ENCODE measurements around the gene ACAD11.
"Not testable (repeated sequence)": the region's sequence is repeated elsewhere in the genome, so short reads cannot be mapped to it uniquely, and the experiment has no call there.

ACAD11 gene

DNA sequence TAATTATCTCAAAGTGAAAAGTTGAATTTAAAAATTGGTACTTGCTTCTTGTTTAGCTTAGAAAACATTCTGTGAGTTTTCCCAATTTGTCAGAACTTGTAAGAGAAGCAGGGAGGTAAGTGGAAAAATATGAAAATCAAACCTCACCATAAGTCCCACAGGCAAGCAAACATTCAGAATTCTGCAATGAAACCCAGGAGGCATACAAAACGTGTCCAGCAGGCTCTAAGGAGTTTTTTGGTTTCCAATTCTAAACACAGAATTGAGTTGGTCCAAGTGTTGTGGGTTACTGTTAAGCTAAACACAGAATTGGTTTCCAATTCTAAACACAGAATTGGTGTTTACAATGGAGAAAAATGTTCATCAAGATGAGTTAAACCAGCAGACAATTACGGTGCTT is 89.6 kb downstream of the ACAD11 start:
- Histone ChIP-seq H3K27me3 (ENCODE audit: low read depth, low read length) (no peaks in the 10 kb centered on the region), H3K9me3 (ENCODE audit: control insufficient read depth in 1 of 2, low read length in 2 of 2) (peaks cover 0 to 3% of the 10 kb centered on the region in 2 donors), H3K36me3 (ENCODE audit: control insufficient read depth in 1 of 2, insufficient read depth in 2 of 2, low read length in 2 of 2) (peaks cover under 1 to 5% of the 10 kb centered on the region in 2 donors), H3K4me3 (ENCODE audit: low read depth in 1 of 2, low read length in 2 of 2) (no peak overlapping the region), H3K27ac (ENCODE audit: low read length) (no peak overlapping the region), H3K4me1 (ENCODE audit: control insufficient read depth in 1 of 2, insufficient read depth in 2 of 2, low read length in 2 of 2) (peaks cover 0 to 6% of the 10 kb centered on the region in 2 donors)

DNA sequence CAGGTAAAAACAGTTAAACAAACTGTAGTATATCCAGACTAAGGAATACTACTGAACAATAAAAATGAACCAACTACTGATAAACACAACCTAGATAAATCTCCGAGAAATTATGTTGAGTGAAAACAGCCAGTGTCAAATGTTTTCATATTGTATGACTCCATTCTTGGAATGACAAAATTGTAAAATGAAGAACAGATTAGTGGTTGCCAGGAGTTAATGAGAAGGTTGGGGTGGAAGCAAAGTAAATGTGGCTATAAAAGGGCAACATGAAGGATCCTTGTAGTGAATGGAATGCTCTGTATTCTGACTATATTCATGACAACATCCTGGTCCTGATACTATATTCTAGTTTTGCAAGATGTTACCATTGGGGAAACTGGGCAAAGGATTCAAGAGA is 90.0 kb downstream of the ACAD11 start:
- Histone ChIP-seq H3K27me3 (ENCODE audit: low read depth, low read length) (no peaks in the 10 kb centered on the region), H3K36me3 (ENCODE audit: control insufficient read depth in 1 of 2, insufficient read depth in 2 of 2, low read length in 2 of 2) (peaks cover 0 to 5% of the 10 kb centered on the region in 2 donors), H3K4me1 (ENCODE audit: control insufficient read depth in 1 of 2, insufficient read depth in 2 of 2, low read length in 2 of 2) (peaks cover 0 to 6% of the 10 kb centered on the region in 2 donors), H3K9me3 (ENCODE audit: control insufficient read depth in 1 of 2, low read length in 2 of 2) (peaks cover 0 to 3% of the 10 kb centered on the region in 2 donors), H3K4me3 (ENCODE audit: low read depth in 1 of 2, low read length in 2 of 2) (no peak overlapping the region), H3K27ac (ENCODE audit: low read length) (no peak overlapping the region)

DNA sequence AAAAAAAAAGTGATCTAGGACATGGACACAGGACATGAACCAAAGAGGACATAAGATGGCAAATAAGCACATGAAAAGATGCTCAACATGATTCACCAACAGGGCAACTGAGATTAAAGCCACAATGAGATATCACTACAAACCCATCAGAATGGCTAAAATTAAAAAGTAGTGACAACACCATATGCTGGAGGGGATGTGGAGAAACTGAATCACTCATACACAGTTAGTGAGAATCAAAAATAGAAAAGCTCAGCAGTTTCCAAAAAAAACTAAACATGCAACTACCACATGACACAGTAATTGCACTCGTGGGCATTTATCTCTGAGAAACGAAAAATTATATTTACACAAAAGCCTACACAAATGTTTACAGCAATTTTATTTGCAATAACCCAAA is 90.5 kb downstream of the ACAD11 start:
- Histone ChIP-seq H3K4me3 (ENCODE audit: low read depth in 1 of 2, low read length in 2 of 2) (no peak overlapping the region), H3K27ac (ENCODE audit: low read length) (no peak overlapping the region)

DNA sequence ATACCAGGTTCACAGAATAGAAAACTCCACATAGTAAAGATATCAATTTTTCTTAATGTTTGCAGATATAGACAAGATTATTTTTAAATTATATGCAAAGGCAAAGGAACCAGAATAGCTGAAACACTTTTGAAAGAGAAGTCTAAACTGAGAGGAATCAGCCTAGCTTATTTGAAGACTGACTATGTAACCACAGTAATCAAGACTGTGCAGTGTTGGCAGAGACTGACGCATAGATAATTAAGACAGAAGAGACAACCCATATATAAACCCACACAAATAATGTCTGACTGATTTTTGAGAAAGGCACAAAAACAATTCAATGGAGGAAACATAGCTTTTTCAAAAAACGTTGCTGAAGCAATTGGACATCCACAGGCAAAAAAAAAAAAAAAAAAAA is 91.2 kb downstream of the ACAD11 start:
- Histone ChIP-seq H3K36me3 (ENCODE audit: control insufficient read depth in 1 of 2, insufficient read depth in 2 of 2, low read length in 2 of 2) (no peaks in the 10 kb centered on the region), H3K27ac (ENCODE audit: low read length) (no peak overlapping the region), H3K27me3 (ENCODE audit: low read depth, low read length) (no peaks in the 10 kb centered on the region)

More for the DNA sequence above, 90.5 kb downstream of the ACAD11 start:
- Histone ChIP-seq H3K4me1 (ENCODE audit: control insufficient read depth in 1 of 2, insufficient read depth in 2 of 2, low read length in 2 of 2) (peaks cover 0 to 5% of the 10 kb centered on the region in 2 donors), H3K36me3 (ENCODE audit: control insufficient read depth in 1 of 2, insufficient read depth in 2 of 2, low read length in 2 of 2) (peaks cover 0 to 2% of the 10 kb centered on the region in 2 donors), H3K27me3 (ENCODE audit: low read depth, low read length) (no peaks in the 10 kb centered on the region), H3K9me3 (ENCODE audit: control insufficient read depth in 1 of 2, low read length in 2 of 2) (peaks cover 0 to 3% of the 10 kb centered on the region in 2 donors)

DNA sequence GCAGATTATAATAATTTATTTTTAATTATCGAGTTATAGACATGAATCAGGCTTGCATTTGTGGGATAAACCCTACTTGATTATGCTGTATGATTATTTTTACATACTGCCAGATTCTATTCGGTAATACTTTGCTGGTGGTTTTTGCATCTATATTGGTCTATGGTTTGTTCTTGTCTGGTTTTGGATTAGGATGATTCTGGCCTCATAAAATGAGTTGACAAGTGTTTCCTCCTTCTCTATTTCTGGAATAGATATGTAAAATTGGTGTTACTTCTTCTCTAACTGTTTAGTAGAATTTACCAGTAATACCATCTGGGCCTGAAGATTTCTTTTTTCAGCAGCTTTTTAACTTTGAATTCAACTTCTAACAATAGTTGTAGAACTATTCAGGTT is 95.5 kb downstream of the ACAD11 start:
- Histone ChIP-seq H3K27ac (ENCODE audit: low read length) (no peak overlapping the region), H3K4me1 (ENCODE audit: control insufficient read depth in 1 of 2, insufficient read depth in 2 of 2, low read length in 2 of 2) (no peaks in the 10 kb centered on the region), H3K36me3 (ENCODE audit: control insufficient read depth in 1 of 2, insufficient read depth in 2 of 2, low read length in 2 of 2) (peaks cover 0 to 5% of the 10 kb centered on the region in 2 donors), H3K4me3 (ENCODE audit: low read depth in 1 of 2, low read length in 2 of 2) (no peak overlapping the region), H3K27me3 (ENCODE audit: low read depth, low read length) (no peaks in the 10 kb centered on the region), H3K9me3 (ENCODE audit: control insufficient read depth in 1 of 2, low read length in 2 of 2) (no peaks in the 10 kb centered on the region)

More for the DNA sequence above, 91.2 kb downstream of the ACAD11 start:
- Histone ChIP-seq H3K9me3 (ENCODE audit: control insufficient read depth in 1 of 2, low read length in 2 of 2) (peaks cover 0 to 3% of the 10 kb centered on the region in 2 donors), H3K4me3 (ENCODE audit: low read depth in 1 of 2, low read length in 2 of 2) (no peak overlapping the region), H3K4me1 (ENCODE audit: control insufficient read depth in 1 of 2, insufficient read depth in 2 of 2, low read length in 2 of 2) (no peaks in the 10 kb centered on the region)

DNA sequence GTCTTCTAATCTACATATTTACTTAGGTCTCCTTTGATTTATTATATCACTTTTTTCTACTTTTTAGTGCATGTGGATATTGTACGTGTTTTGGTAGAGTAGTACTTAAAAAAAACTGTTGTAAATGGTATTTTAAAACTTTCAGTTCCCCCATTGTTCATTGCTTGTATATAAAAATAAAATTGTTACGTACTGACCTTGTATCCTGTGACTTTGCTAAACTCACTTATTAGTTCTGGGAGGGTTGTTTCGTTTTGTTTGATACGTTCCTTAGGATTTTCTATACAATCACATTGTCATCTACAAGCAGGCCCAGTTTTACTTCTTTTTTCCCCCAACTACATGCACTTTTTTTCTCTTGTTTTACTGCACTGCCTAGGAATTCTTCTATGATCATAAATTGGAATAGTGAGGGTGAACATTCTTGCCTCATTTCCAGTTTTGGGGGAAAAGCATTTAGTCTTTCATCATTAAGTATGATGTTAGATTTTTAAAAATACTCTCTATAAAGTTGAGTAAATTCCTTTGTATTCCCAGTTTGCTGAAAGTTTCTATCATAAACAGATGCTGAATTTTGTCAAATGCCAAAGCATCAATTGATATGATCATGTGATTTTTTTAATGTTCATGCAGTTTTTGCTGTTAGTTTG is 96.1 kb downstream of the ACAD11 start:
- Histone ChIP-seq H3K9me3 (ENCODE audit: control insufficient read depth in 1 of 2, low read length in 2 of 2) (no peaks in the 10 kb centered on the region), H3K27me3 (ENCODE audit: low read depth, low read length) (no peaks in the 10 kb centered on the region), H3K4me3 (ENCODE audit: low read depth in 1 of 2, low read length in 2 of 2) (no peak overlapping the region), H3K27ac (ENCODE audit: low read length) (no peak overlapping the region), H3K4me1 (ENCODE audit: control insufficient read depth in 1 of 2, insufficient read depth in 2 of 2, low read length in 2 of 2) (no peaks in the 10 kb centered on the region), H3K36me3 (ENCODE audit: control insufficient read depth in 1 of 2, insufficient read depth in 2 of 2, low read length in 2 of 2) (peaks cover 4 to 10% of the 10 kb centered on the region in 2 donors)

DNA sequence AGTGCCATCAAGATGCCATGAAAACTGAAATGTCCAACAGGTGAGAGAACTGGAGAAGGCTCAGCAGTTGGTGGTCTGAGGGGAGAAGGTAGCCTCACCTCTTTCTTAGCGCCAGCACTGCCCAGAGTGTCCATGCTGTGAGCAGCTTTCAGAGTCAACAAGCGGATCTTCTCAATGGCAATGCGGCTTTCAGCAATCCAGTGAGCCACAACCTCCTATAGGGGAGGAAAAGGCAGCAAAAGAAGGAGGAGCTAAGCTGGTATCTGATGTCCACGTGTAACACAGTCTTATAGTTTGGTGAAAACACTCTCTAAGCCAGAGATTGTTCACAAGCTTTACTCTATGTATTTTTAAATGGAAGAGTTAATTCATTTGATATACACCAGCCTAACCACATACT is 98.6 kb downstream of the ACAD11 start:
- H3K27ac ChIP-seq (ENCODE audit: low read length), result no peak overlapping the region
- no peaks in the 10 kb centered on the region for H3K4me1 ChIP-seq (ENCODE audit: control insufficient read depth in 1 of 2, insufficient read depth in 2 of 2, low read length in 2 of 2)
- no peak overlapping the region for H3K4me3 ChIP-seq (ENCODE audit: low read depth in 1 of 2, low read length in 2 of 2)
- peaks cover 6 to 14% of the 10 kb centered on the region in 2 donors for H3K36me3 ChIP-seq (ENCODE audit: control insufficient read depth in 1 of 2, insufficient read depth in 2 of 2, low read length in 2 of 2)
- H3K27me3 ChIP-seq (ENCODE audit: low read depth, low read length), result no peaks in the 10 kb centered on the region
- no peaks in the 10 kb centered on the region for H3K9me3 ChIP-seq (ENCODE audit: control insufficient read depth in 1 of 2, low read length in 2 of 2)

DNA sequence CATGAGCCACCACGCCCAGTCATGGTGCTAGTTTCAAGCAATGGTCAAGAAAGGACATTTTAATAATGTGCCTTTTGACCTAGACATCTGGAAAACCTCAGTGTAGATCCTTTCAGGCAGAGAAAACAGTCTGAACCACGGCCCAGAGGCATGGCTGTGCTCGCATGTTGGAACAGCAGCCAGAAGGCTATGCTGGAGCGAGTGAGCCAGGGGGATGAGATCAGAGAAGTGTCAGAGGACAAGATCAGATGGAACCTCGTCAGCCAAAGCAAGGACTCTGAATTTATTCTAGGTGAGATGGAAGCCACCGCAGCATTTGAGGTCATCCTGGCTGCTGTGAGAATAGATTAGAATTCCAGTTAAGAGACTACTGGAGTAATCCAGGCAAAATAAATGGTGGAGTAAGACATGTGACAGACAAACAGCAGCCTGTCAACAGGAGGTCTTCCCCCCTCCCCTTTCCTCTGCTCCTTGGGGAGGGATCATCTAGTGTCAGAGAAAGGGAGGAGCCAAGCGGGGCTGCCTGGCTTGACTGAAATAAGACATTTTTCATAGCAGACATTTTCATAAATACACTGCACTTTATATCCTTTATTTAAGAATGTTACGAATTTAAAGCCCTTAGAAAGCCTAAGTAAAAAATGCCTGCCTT is 103.0 kb downstream of the ACAD11 start:
- Histone ChIP-seq H3K27me3 (ENCODE audit: low read depth, low read length) (no peaks in the 10 kb centered on the region), H3K4me1 (ENCODE audit: control insufficient read depth in 1 of 2, insufficient read depth in 2 of 2, low read length in 2 of 2) (peaks cover 0 to 9% of the 10 kb centered on the region in 2 donors), H3K9me3 (ENCODE audit: control insufficient read depth in 1 of 2, low read length in 2 of 2) (no peaks in the 10 kb centered on the region), H3K4me3 (ENCODE audit: low read depth in 1 of 2, low read length in 2 of 2) (no peak overlapping the region), H3K27ac (ENCODE audit: low read length) (no peak overlapping the region), H3K36me3 (ENCODE audit: control insufficient read depth in 1 of 2, insufficient read depth in 2 of 2, low read length in 2 of 2) (peaks cover 6 to 14% of the 10 kb centered on the region in 2 donors)

DNA sequence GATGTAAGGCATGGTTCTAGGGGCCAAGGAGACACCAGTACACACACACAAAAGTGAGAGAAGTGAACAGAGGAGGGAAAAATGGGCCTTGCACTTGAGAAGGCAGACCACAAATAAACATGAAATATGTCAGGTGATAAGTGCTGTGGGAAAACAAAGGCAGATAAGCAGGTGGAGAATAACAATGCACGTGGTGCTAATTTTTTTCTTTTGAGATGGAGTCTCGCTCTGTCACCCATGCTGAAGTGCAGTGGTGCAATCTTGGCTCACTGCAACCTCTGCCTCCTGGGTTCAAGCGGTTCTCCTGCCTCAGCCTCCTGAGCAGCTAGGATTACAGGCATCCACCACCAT is 103.6 kb downstream of the ACAD11 start:
- not testable (repeated sequence) for H3K4me1 ChIP-seq (ENCODE audit: control insufficient read depth in 1 of 2, insufficient read depth in 2 of 2, low read length in 2 of 2); H3K27ac ChIP-seq (ENCODE audit: low read length); H3K9me3 ChIP-seq (ENCODE audit: control insufficient read depth in 1 of 2, low read length in 2 of 2); H3K27me3 ChIP-seq (ENCODE audit: low read depth, low read length); H3K4me3 ChIP-seq (ENCODE audit: low read depth in 1 of 2, low read length in 2 of 2)
- peaks cover 6 to 14% of the 10 kb centered on the region in 2 donors for H3K36me3 ChIP-seq (ENCODE audit: control insufficient read depth in 1 of 2, insufficient read depth in 2 of 2, low read length in 2 of 2)

DNA sequence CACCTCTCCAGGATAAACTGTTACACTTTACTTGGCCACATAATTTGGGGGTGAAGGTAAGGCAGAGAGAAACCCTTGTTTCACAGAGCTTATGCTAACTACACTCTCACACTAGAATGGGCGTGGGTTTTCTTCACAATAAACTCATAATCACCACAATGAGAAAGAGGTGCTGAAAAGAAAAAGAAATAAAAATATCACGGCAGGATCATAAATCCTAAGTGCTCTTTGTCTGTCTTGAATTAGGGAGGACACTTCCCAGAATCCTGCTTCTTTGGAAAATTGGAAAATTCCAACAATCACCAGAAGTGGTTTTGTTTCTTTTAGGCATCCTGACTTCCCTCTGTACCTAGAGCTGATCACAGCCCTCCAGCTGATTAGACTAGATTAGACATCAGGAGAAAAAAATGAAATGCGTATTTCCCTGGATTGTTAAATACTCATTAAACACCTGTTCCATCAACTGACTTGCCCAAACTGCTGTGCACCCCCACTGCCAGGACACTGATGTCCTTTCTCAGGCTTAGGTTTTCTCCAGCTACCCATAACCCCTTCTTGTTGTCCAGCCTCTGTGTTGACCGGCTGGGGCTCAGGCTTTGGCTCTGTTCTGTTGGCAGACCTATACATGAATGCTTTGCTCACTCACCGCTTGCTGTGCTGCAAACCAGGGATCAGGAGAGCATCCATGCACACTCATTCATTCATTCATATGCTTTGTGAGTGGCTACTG is 104.1 kb downstream of the ACAD11 start:
- Histone ChIP-seq H3K27me3 (ENCODE audit: low read depth, low read length) (no peaks in the 10 kb centered on the region), H3K4me1 (ENCODE audit: control insufficient read depth in 1 of 2, insufficient read depth in 2 of 2, low read length in 2 of 2) (peaks cover 2 to 13% of the 10 kb centered on the region in 2 donors), H3K27ac (ENCODE audit: low read length) (no peak overlapping the region), H3K9me3 (ENCODE audit: control insufficient read depth in 1 of 2, low read length in 2 of 2) (no peaks in the 10 kb centered on the region), H3K36me3 (ENCODE audit: control insufficient read depth in 1 of 2, insufficient read depth in 2 of 2, low read length in 2 of 2) (peaks cover 6 to 14% of the 10 kb centered on the region in 2 donors), H3K4me3 (ENCODE audit: low read depth in 1 of 2, low read length in 2 of 2) (no peak overlapping the region)

DNA sequence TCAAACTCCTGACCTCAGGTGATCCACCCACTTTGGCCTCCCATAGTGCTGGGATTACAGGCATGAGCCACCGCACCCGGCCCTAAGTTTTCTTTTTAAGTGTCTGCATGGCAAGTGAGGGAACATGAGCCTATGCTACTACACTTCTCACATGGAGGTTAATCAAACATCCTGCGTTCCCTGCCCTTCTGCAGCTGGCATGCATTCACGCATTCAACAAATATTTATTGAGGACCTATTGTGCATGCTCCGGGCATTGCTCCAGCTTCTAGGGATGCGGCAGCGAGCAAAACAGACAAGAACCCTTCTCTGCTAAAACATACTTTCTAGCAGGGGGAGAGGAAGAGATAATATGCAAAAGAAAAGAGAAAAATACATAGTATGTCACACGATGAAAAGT is 105.2 kb downstream of the ACAD11 start:
- Histone ChIP-seq H3K9me3 (ENCODE audit: control insufficient read depth in 1 of 2, low read length in 2 of 2) (no peaks in the 10 kb centered on the region), H3K4me1 (ENCODE audit: control insufficient read depth in 1 of 2, insufficient read depth in 2 of 2, low read length in 2 of 2) (peaks cover 7 to 15% of the 10 kb centered on the region in 2 donors), H3K4me3 (ENCODE audit: low read depth in 1 of 2, low read length in 2 of 2) (no peak overlapping the region), H3K27me3 (ENCODE audit: low read depth, low read length) (no peaks in the 10 kb centered on the region), H3K27ac (ENCODE audit: low read length) (no peak overlapping the region), H3K36me3 (ENCODE audit: control insufficient read depth in 1 of 2, insufficient read depth in 2 of 2, low read length in 2 of 2) (peaks cover 6 to 13% of the 10 kb centered on the region in 2 donors)

All from muscle layer of duodenum (tissue), 2 donors.